Erythroblast (primary cell): ENCODE measurements around the gene SDR42E2.

Experiments used
- GATA1 ChIP-seq: IDR thresholded peaks from 2 replicates; pipeline ENCODE4 v1.6.1; 2011; ENCODE audit warnings: low read depth, mild to moderate bottlenecking, control low read depth, low read length, moderate library complexity
- POLR2A ChIP-seq: IDR thresholded peaks from 2 replicates; pipeline ENCODE4 v1.6.1; 2011; ENCODE audit warnings: mild to moderate bottlenecking, low read length

DNA sequence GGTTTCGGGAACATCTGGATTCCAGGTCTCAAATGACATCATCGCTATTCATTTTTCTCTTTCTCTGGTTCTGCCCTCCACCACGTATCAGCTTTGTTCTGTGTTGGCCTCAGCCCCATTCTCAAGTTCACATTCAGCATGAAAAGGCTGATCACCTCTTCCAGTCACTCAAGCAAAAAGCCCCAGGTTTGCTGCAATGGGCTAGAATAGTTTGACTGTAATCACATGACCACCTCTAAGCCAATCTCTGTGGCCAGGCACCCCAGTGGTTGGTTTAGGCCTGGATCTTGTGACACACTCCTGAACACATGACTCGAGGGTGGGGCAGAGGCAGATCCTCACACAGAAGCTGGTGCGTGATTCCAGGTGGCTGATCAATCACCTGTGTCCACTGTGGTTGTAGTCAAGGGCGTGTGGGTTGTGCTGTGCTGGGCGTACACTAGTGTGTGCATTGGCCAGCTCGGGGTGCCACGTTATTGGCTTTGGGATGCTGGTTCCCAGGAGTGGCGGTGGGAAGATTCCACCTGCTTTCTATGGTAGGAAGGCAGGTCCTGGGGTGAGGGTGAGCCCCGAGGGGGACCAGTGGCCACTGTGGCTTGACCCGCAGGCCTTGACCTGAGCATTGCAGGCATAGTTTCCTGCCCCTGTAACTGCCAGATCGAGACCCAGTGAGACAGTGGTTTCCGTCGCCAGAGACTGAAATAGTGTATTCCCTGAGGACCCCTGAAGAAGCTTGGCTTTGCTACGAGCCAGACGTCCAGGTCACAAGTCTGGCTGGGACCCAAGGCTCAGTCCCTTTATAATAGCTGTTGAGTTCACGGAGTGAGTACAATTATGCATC, 55.8 kb downstream of the SDR42E2 start:
- TF ChIP-seq POLR2A (peak; percentile 56), GATA1 (no peak)
